Stimulated activated CD4-positive, alpha-beta T cell treated with anti-CD3 and anti-CD28 coated beads, Interleukin-2, amount 100 ng/mL, for 4 hours (primary cell): ENCODE data around the gene JAML.

Experiments used
- DNase-seq: peaks from one replicate; pipeline ENCODE4 v3.0.0-alpha.2; 2020; ENCODE audit warnings: low read depth

The JAML gene

GRCh38 chr11:118145285-118146227 is 79.3 kb downstream of the JAML start:
- DNase-seq: peak; percentile 73

GRCh38 chr11:118144301-118145268 is 80.2 kb downstream of the JAML start:
- DNase-seq: no peak
